ENCODE data around the gene EIF4EBP2. TPM values are rescaled to one million over a fixed set of nuclear protein-coding genes. Genes with fewer than 3 reads are reported as not detected.
A peak's percentile ranks its signal among the peaks of the same experiment; 100 is the strongest.

EIF4EBP2 gene
- total RNA-seq, 1 donor from 2014 or later, result 88.2 TPM

- no peak for DNase-seq (ENCODE audit: low spot score)
Measured at GRCh38 chr10:70459774-70460490, 56.0 kb downstream of the EIF4EBP2 start.

DNA sequence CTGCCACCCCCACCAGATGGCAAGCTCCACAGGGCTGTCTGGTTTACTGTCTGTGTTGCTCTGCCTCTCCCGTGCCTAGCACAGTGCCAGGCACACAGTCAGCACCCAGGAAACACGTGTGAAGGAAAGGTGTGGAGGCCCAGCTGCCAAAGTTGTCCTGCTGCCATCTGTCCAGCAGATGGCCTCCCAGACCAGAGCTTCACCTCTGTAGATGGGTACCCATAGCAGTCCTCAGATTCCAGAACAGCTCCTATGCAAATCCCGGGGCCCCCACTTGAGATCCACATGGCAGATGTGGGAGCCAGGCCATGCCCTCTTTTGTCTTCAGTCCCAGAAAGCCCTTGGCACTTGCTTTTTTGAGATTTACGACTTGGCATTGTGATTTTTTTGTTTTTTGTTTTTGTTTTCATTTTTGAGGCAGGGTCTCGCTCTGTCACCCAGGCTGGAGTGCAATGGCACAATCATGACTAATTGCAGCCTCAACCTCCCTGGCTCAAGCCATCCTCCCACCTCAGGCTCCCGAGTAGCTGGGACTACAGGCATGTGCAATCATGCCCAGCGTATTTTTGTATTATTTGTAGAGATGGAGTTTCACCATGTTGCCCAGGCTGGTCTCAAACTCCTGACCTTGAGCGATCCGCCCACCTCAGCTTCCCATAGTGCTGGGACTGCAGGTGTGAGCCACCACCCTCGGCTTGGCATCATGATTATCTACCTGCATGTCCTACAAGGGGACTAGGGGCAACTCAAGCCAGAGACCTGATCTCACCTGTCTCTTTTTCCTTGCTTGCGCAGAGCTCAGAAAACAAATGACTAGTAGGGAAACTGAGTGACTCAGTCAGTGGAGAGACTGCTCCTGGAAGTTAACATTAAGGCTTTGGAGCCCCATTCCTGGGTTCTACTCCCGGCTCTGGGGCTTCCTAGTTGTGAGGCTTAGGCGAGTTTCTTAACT is 57.7 kb downstream of the EIF4EBP2 start:
- peak; percentile 52 for DNase-seq (ENCODE audit: low spot score)

DNA sequence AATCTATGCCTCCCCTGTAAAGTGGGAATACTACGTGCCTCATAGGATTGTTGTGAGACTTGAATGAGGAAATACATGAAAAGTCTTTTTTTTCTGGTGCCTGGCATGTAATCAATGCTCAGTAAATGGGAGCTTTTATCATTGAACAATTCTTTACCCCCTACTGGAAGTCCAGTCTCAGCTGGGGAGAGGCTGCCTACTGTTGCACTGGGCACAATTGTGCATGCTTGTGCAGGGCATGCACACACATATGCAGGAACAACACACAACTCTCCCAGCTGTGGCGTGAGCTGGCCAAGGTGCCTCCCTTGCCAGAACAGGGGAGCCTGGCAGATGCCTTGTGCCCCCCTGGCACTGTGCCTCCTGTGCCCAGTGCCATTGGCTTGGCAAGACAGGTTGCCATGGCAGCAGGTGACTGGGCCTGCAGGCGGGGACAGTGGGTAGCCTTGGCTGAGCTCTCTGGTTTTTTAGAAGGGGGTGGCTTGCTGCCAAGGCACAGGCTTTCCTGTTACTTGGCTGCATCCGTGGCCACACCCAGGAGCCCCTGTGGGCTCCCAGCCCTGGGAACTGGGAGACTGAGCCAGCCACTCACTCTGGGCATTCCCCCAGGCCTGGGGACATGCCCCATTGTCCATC is 58.5 kb downstream of the EIF4EBP2 start:
- no peak for DNase-seq (ENCODE audit: low spot score)

GRCh38 chr10:70465278-70465677 is 61.3 kb downstream of the EIF4EBP2 start:
- DNase-seq (ENCODE audit: low spot score), result no peak

DNA sequence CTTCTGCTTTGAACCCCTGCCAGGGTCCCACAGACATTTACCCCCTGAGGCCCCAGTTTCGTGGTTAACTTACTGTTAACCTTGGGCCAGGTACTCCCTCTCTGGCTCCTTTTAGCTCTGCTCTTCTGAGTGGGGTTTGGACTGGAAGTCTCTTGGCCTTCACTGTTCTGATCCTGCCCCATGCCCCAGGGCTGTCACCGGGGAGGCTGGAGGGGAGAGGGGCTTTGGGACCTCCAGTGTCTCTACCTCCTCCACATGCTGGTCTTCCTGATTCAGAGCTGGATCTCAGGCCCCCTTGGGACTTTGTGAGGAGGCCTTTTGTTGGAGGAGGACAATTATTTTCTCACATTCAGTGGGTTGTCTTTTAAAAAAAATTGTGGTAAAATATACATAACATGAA is 61.9 kb downstream of the EIF4EBP2 start:
- no peak for DNase-seq (ENCODE audit: low spot score)

DNA sequence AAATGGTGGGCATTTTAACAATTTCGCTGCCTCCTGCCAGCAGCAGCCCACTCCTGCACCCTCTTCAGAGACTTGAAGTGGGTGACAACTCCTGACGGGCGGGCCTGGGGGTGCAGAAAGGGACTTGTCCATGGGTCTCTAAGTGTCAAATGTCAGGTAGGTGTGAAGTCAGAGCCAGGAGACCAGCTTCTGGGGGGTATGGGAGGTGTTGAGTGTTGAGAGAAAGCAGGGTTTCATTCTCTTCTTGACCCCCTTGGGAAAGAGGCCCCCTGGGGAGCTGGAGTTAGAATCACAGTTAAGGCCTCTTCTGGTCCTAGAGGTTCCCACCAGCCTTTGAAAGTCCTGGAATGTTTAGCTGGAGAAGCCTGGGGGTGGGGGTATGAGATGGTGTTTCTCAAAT is 63.0 kb downstream of the EIF4EBP2 start:
- DNase-seq (ENCODE audit: low spot score), result no peak

DNA sequence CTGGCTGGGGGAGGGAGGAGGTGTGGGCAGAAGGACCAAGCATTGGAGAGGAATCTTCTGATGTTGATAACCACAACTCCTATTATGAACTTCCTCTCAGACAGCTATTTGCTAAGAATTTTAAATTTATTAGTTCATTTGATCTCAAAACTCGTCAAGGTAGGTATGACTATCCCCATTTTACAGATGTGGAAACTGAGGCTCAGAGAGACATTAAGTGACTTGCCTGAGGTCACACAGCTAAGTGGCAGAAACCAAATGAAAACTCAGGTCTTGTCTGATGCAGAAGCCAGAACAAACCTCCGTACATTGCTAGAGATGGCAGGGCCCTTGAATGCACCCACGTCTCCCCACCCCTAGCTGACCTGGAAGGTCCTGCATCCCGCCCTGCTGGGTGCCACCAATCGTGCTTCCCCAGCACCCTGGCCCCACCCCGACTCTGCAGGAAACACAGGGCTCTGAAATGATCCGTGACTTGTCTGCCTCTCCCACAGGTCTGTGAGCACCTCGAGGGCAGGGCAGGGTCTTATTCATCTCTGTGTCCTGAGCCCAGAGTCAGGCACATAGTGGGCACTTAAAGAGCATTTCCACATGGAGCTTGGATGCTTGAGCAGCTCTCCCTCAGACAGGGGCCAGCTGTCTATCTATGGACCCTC is 69.0 kb downstream of the EIF4EBP2 start:
- DNase-seq (ENCODE audit: low spot score), result no peak

- no peak for DNase-seq (ENCODE audit: low spot score)
Measured at GRCh38 chr10:70474780-70475179, 70.8 kb downstream of the EIF4EBP2 start.

DNA sequence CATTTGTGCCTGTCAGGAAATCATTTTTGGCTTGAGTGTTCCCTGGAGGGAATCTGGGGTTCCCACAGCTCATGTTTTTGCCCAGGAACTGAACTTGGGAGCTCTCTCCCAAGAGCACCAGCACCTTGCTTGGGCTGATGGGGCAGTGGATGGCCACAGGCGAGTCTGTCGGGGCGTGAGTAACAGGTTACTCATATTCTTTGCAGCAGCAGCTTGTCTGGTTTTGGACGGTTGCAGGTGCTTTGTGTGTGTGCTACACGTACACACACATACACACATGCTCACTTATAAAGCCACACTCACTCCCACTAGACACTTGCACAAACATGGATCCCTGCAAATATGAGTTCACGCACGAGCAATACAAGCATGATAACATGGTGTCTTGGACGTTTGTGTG is 71.7 kb downstream of the EIF4EBP2 start:
- no peak for DNase-seq (ENCODE audit: low spot score)

GRCh38 chr10:70476249-70477035 is 72.5 kb downstream of the EIF4EBP2 start:
- no peak for DNase-seq (ENCODE audit: low spot score)

DNA sequence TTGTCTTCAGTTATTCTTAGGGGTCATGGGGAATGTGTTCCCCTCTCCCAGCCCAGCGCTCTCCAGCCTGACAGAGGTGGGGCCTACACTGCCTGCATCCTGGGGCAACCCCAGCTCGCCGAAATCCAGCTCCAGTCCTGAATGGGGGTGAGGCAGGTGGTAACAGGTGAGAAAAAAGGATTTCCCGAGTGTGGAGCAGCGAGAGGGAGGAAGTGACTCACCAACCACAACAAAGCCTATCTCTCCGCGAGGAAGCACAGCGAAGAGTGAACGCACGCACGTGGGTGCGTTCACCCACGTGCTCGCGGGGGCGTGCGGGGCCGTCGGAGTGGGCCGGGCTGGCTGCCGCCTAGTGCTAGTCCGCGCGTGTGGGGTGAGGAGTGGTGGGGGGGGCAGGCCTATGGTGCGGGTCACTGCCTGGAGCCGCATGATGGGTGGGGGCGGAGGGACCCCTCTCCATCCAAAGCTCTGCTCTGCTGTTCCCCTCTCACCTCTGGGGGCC is 73.8 kb downstream of the EIF4EBP2 start:
- no peak for DNase-seq (ENCODE audit: low spot score)

Other genes with a start within 250 kb of the EIF4EBP2 start
- gene SAR1A, start 233.6 kb upstream of the EIF4EBP2 start, total RNA-seq, result 106 TPM
- 148 TPM for gene PPA1, start 170.7 kb upstream of the EIF4EBP2 start, total RNA-seq
- gene NPFFR1, start 120.1 kb upstream of the EIF4EBP2 start, total RNA-seq, result 0.03 TPM
- 11.4 TPM for gene LRRC20, start 21.5 kb upstream of the EIF4EBP2 start, total RNA-seq
- gene NODAL, start 37.5 kb downstream of the EIF4EBP2 start, total RNA-seq, result 0.12 TPM
- gene PALD1, start 74.6 kb downstream of the EIF4EBP2 start, total RNA-seq, result 15.5 TPM
- 7.3 TPM for gene PRF1, start 198.6 kb downstream of the EIF4EBP2 start, total RNA-seq

Measured in mucosa of gallbladder (tissue), 1 donor.